ENCODE results near the gene TMEM220. TPM values are rescaled to one million over a fixed set of nuclear protein-coding genes. Genes with fewer than 3 reads are reported as not detected.
A peak's percentile ranks its signal among the peaks of the same experiment; 100 is the strongest.

The TMEM220 gene
- total RNA-seq, 2 donors from 2014 or later: 7.0 to 7.5 TPM

DNA sequence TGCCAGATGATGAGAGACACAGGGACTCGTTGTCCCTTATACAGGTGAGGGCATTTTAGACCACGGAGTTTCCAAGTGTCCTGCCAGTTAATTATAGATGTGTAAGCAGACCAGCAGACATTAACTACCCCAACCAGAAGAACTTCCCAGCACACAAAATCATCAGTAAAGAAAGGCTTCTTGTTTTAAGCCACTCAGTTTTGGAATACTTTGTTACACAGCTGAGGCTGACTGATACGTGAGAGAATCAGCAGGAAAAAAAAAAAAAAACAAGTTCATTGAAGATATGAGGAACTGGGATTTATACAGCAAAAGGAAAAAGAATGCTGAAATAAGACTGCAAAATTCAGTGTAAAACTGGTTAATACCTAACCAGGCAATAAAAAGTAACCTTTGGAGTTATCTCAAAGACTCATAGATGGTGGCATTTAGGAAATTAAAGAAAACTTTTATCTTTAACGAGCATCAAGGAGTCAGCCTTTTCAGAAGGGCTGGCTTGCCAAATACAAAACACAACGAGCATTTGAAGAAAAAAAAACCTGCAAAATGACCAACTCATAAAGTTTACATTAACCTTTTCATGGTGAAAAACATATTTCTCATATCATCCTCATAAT is 46.0 kb upstream of the TMEM220 start:
- no peaks in the 10 kb centered on the region for H3K36me3 ChIP-seq
- H3K27ac ChIP-seq: no peak overlapping the region
- no peaks in the 10 kb centered on the region for H3K4me1 ChIP-seq (ENCODE audit: control insufficient read depth in 1 of 2, low read depth in 2 of 2)
- H3K27me3 ChIP-seq (replicated peaks; ENCODE audit: insufficient read depth): no peaks in the 10 kb centered on the region
- TF ChIP-seq, protein P1, sequence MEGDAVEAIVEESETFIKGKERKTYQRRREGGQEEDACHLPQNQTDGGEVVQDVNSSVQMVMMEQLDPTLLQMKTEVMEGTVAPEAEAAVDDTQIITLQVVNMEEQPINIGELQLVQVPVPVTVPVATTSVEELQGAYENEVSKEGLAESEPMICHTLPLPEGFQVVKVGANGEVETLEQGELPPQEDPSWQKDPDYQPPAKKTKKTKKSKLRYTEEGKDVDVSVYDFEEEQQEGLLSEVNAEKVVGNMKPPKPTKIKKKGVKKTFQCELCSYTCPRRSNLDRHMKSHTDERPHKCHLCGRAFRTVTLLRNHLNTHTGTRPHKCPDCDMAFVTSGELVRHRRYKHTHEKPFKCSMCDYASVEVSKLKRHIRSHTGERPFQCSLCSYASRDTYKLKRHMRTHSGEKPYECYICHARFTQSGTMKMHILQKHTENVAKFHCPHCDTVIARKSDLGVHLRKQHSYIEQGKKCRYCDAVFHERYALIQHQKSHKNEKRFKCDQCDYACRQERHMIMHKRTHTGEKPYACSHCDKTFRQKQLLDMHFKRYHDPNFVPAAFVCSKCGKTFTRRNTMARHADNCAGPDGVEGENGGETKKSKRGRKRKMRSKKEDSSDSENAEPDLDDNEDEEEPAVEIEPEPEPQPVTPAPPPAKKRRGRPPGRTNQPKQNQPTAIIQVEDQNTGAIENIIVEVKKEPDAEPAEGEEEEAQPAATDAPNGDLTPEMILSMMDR (IDR thresholded peaks at IDR 0.05): no peak
- H3K4me3 ChIP-seq: no peak overlapping the region
- DNase-seq (ENCODE audit: low spot score) (no peak), ATAC-seq (ENCODE audit: insufficient number of reproducible peaks, low FRiP score, low read depth) (no peak)
- peaks cover 5% of the 10 kb centered on the region for H3K9me3 ChIP-seq

DNA sequence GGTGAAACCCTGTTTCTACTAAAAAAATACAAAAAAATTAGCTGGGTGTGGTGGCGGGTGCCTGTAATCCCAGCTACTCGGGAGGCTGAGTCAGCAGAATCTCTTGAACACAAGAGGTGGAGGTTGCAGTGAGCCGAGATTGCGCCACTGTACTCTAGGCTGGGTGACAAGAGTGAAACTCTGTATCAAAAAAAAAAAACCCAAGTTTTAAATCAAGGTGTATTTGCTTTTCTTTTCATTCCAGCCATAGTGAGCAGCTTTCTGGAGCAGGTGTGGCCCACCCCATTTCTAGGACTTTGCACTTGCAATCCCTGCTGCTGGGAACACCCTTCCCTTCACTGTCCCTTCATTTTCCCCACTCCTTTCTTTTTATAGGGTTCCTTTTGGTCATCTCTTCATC is 45.2 kb upstream of the TMEM220 start:
- no peaks in the 10 kb centered on the region for H3K36me3 ChIP-seq
- H3K4me1 ChIP-seq (ENCODE audit: control insufficient read depth in 1 of 2, low read depth in 2 of 2): no peaks in the 10 kb centered on the region
- TF ChIP-seq, protein P1 (IDR thresholded peaks at IDR 0.05): no peak
- no peaks in the 10 kb centered on the region for H3K27me3 ChIP-seq (replicated peaks; ENCODE audit: insufficient read depth)
- H3K4me3 ChIP-seq: no peak overlapping the region
- H3K27ac ChIP-seq: no peak overlapping the region
- H3K9me3 ChIP-seq: peaks cover 5% of the 10 kb centered on the region
- ATAC-seq (ENCODE audit: insufficient number of reproducible peaks, low FRiP score, low read depth) (no peak), DNase-seq (ENCODE audit: low spot score) (no peak)

DNA sequence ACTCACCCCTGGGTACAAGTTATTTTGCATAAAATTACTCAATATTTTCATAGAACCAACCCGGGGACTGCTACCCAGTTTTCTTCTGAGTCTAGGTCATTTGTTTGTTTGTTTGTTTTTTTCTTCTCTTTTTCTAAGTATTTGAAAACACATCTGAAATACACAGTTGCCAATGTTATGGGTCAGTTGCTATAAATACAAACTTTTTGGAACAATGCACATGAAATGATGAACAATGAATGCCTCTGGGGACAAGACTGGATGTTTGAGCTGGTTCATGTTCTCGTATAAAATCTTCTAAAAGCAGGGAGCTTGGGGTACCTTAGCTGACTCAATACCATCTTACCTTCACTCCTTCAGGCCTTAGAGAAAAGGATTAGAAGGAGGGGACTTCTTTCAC is 43.6 kb upstream of the TMEM220 start:
- TF ChIP-seq, protein P1 (IDR thresholded peaks at IDR 0.05): no peak
- Histone ChIP-seq H3K4me1 (ENCODE audit: control insufficient read depth in 1 of 2, low read depth in 2 of 2) (no peaks in the 10 kb centered on the region), H3K4me3 (no peak overlapping the region), H3K27ac (no peak overlapping the region), H3K27me3 (replicated peaks; ENCODE audit: insufficient read depth) (no peaks in the 10 kb centered on the region), H3K36me3 (no peaks in the 10 kb centered on the region), H3K9me3 (peaks cover 5% of the 10 kb centered on the region)
- DNase-seq (ENCODE audit: low spot score): no peak
- no peak for ATAC-seq (ENCODE audit: insufficient number of reproducible peaks, low FRiP score, low read depth)

DNA sequence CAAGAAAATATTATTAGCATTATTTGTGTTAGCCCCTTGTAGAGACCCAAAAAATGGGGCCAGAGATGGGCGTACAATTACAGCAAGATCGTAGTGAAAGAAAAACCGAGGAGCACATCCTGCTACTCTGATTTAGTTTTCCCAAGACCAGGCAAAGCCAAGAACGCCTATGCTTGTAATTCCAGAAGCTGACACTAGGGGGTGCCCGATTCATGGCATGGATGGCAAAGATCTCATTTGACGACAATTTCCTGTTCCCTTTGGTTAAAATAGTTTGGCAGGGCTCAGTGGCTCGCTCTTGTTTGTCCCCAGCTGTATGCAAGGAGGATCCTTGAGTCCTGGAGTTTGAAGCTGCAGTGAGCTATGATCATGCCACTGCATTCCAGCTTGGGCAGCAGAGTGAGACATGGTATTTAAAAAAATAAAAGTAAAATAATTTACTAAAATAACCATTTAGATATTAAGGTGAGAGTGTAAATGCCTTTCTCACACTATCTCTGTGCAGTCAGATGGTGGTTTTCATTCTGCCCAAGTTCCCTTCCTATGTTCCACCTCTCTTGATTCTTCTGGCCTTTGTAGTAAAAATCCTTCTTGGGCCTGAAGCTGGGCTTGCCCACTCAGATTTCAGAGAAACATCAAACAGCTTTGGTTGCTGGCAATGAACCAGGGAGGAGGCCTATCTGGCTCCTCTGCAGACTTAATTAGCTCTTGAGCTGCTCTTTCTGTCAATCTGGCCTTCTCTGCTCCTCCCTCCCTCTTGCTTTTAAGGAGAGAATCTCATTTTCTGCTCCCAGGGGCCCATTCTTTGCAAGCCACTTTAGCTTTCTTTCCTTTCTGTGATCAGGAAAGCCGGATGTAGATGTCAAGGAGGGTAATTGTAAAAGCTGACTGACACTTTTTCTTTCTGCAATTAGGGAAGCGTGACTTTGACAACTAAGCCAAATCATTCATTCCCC is 42.9 kb upstream of the TMEM220 start:
- TF ChIP-seq, protein P1 (IDR thresholded peaks at IDR 0.05): peak; percentile 25
- H3K4me3 ChIP-seq: no peak overlapping the region
- DNase-seq (ENCODE audit: low spot score): no peak

DNA sequence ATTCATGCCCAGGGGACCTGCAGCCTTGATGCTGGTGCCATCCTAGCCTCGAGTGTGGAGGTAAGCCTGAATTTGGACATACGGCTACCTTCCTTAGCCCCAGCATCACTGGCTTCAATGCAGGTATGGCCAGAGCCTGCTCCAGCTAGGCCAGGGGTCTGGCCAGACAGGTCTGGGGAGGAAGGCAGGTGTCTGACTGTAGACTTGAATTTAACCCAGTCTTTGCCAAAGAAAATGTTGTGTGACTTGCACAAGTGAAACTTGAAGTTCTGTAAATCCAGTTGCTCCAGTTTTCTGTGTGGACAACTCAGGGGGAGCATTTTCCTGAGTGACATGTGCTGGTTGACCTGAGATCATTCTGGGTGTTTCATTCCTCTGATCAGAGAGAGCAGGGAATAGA is 41.3 kb upstream of the TMEM220 start:
- no peak overlapping the region for H3K27ac ChIP-seq
- H3K4me3 ChIP-seq: no peak overlapping the region
- no peaks in the 10 kb centered on the region for H3K36me3 ChIP-seq
- H3K27me3 ChIP-seq (replicated peaks; ENCODE audit: insufficient read depth): no peaks in the 10 kb centered on the region
- H3K9me3 ChIP-seq: peaks cover 5% of the 10 kb centered on the region
- no peak for DNase-seq (ENCODE audit: low spot score)
- TF ChIP-seq, protein P1 (IDR thresholded peaks at IDR 0.05): no peak
- no peaks in the 10 kb centered on the region for H3K4me1 ChIP-seq (ENCODE audit: control insufficient read depth in 1 of 2, low read depth in 2 of 2)
- ATAC-seq (ENCODE audit: insufficient number of reproducible peaks, low FRiP score, low read depth): no peak

More for the DNA sequence above, 42.9 kb upstream of the TMEM220 start:
- no peaks in the 10 kb centered on the region for H3K36me3 ChIP-seq
- H3K27me3 ChIP-seq (replicated peaks; ENCODE audit: insufficient read depth): no peaks in the 10 kb centered on the region
- ATAC-seq (ENCODE audit: insufficient number of reproducible peaks, low FRiP score, low read depth): no peak
- no peak overlapping the region for H3K27ac ChIP-seq
- no peaks in the 10 kb centered on the region for H3K4me1 ChIP-seq (ENCODE audit: control insufficient read depth in 1 of 2, low read depth in 2 of 2)
- peaks cover 5% of the 10 kb centered on the region for H3K9me3 ChIP-seq
